ENCODE results near the gene NPFFR1.

The NPFFR1 gene

DNA sequence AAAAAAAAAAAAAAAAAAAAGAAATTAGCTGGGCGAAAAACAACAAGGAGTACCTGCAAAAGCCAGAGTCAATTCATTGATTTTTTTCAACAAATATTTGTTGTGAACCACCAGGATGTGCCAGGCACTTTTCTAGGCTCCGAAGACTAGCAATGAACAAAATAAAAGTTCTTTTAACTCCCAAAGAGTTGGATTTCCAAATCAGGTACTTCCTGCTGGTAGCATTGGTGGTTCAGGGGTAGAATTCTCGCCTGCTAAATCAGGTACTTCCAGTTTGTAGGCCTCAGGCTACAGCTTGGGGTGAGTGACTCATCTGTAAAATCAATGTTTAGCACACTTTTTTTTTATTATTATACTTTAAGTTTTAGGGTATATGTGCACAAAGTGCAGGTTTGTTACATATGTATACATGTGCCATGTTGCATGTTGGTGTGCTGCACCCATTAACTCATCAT lies 61.4 kb downstream of the NPFFR1 start:
- no peak for DNase-seq

DNA sequence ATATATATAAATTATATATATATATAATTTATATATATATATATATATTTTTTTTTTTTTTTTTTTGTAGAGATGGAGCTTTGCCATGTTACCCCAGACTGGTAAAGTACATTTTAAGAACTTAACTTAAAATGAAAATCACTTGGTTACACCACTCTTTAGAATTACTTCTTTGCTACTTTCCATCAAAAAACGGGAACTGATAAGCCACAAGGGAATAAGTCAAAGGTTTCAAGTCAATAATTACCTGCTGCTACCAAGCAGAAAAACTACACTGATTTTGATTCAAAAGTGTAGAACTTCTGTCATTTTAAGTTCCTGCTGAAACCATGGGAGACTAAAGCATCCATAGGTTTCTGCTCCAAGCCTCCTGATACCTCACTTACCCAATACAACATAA lies 62.8 kb downstream of the NPFFR1 start:
- no peak for DNase-seq

DNA sequence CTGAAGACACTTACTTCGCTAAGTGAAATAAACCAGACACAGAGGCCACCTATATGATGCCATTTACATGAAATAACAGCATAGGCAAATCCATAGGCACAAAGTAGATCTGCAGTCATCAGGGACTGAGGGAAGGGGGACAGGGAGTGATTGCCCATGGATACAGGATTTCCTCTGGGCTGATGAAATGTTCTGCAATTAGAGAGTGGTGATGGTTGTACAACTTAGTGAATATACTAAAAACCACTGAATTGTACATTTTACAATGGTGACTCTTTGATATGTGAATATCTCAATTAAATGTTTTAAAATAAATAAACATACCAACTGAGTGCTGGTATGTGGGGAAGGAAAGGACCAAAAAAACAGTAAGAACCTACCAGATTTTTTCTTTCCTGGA lies 70.9 kb downstream of the NPFFR1 start:
- no peak for DNase-seq

GRCh38 chr10:70212277-70212676 lies 71.5 kb downstream of the NPFFR1 start:
- DNase-seq, result no peak

DNA sequence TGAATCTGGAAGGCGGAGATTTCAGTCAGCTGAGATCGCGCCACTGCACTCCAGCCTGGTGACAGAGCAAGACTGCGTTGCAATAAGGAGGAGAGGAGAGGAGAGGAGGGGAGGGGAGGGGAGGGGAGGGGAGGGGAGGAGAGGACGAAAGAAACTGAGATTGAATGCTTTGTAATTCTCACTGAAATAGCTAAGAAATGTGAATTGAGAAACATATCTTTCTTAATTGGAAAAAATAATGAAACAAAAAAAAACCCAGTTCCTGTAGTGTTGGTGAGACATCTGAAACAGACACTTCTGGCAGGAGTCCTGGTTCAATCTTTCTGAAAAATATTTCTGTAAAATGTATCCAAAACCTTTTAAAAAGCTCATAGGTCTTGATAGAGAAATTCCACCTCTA lies 77.0 kb downstream of the NPFFR1 start:
- no peak for DNase-seq

DNA sequence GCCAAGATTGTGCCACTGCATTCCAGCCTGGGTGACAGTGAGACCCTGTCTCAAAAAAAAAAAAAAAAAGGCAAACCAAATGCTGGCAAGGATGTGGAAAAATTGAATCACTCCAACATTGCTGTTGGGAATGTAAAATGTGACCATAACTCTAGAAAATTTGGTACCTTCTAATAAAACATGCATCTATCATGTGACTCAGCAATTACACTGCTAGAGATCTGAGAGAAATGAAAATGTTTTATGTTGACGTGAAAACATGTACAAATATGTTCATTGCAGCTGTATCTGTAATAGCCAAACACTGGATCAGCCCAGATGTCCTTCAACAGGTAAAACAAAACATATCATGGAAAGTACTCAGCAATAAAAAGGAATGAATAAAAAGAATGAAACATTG lies 82.7 kb downstream of the NPFFR1 start:
- no peak for DNase-seq

GRCh38 chr10:70198696-70199466 lies 84.9 kb downstream of the NPFFR1 start:
- DNase-seq, result no peak
